Amniotic epithelial cell (primary cell): Measurements from ENCODE around the gene BACH2.
"Not testable (repeated sequence)": the region's sequence is repeated elsewhere in the genome, so short reads cannot be mapped to it uniquely, and the experiment has no call there.

ENCODE experiments used
- DNase-seq: peaks from one replicate; pipeline ENCODE4 v3.0.0-alpha.2; 2010; ENCODE audit warnings: low read depth

The BACH2 gene

GRCh38 chr6:90123831-90124230, 172.8 kb downstream of the BACH2 start:
- peak; percentile 33 for DNase-seq

- no peak for DNase-seq
Measured at GRCh38 chr6:90121982-90122381, 174.7 kb downstream of the BACH2 start.

- no peak for DNase-seq
Measured at GRCh38 chr6:90120327-90120726, 176.3 kb downstream of the BACH2 start.

- DNase-seq, result no peak
Measured at GRCh38 chr6:90119618-90120017, 177.0 kb downstream of the BACH2 start.

- DNase-seq, result no peak
Measured at GRCh38 chr6:90118581-90118980, 178.1 kb downstream of the BACH2 start.

GRCh38 chr6:90118069-90118468, 178.6 kb downstream of the BACH2 start:
- no peak for DNase-seq

- DNase-seq, result not testable (repeated sequence)
Measured at GRCh38 chr6:90116126-90116525, 180.5 kb downstream of the BACH2 start.

- DNase-seq, result no peak
Measured at GRCh38 chr6:90113389-90113788, 183.3 kb downstream of the BACH2 start.

- DNase-seq, result no peak
Measured at GRCh38 chr6:90111387-90111786, 185.3 kb downstream of the BACH2 start.

- DNase-seq, result no peak
Measured at GRCh38 chr6:90110971-90111370, 185.7 kb downstream of the BACH2 start.

- no peak for DNase-seq
Measured at GRCh38 chr6:90109141-90109540, 187.5 kb downstream of the BACH2 start.

GRCh38 chr6:90107771-90108282, 188.8 kb downstream of the BACH2 start:
- DNase-seq, result no peak

- DNase-seq, result no peak
Measured at GRCh38 chr6:90107371-90107770, 189.3 kb downstream of the BACH2 start.

GRCh38 chr6:90106449-90106848, 190.2 kb downstream of the BACH2 start:
- DNase-seq, result no peak

GRCh38 chr6:90105506-90106170, 191.0 kb downstream of the BACH2 start:
- peak; percentile 27 for DNase-seq

GRCh38 chr6:90103056-90103800, 193.4 kb downstream of the BACH2 start:
- DNase-seq, result no peak

GRCh38 chr6:90101403-90101802, 195.2 kb downstream of the BACH2 start:
- DNase-seq, result no peak

- no peak for DNase-seq
Measured at GRCh38 chr6:90100059-90100665, 196.5 kb downstream of the BACH2 start.

GRCh38 chr6:90098627-90099026, 198.0 kb downstream of the BACH2 start:
- no peak for DNase-seq

- DNase-seq, result peak; percentile 97
Measured at GRCh38 chr6:90098001-90098531, 198.6 kb downstream of the BACH2 start.

GRCh38 chr6:90097356-90097755, 199.3 kb downstream of the BACH2 start:
- no peak for DNase-seq

GRCh38 chr6:90096818-90097217, 199.8 kb downstream of the BACH2 start:
- no peak for DNase-seq

GRCh38 chr6:90095788-90096187, 200.9 kb downstream of the BACH2 start:
- DNase-seq, result no peak
